MM.1S (cell line): Measurements from ENCODE around the gene FLYWCH1.
A peak's percentile ranks its signal among the peaks of the same experiment; 100 is the strongest.

ENCODE experiments used
- DNase-seq: peaks from one replicate; pipeline ENCODE4 v3.0.0-alpha.2; 2015
- H2AFZ ChIP-seq: fragments of 300-600 bp; sonication (generic); 2 replicates; pipeline ENCODE4 v1.6.0; 2016; ENCODE audit warnings: antibody characterized with exemption, low read length
- H3F3A ChIP-seq: fragments of 300-600 bp; sonication (generic); 2 replicates; pipeline ENCODE4 v1.6.1; 2016; ENCODE audit warnings: mild to moderate bottlenecking, antibody characterized with exemption, low read length, moderate library complexity, mixed read lengths; ENCODE audit not compliant: insufficient read depth
- H3K27ac ChIP-seq: fragments of 300-600 bp; sonication (generic); 2 replicates; pipeline ENCODE4 v1.5.1; 2016; ENCODE audit warnings: mild to moderate bottlenecking, low read length
- H3K27me3 ChIP-seq: fragments of 300-600 bp; sonication (generic); replicated peaks from 2 replicates; pipeline ENCODE4 v1.6.0; 2016; ENCODE audit warnings: low read length; ENCODE audit not compliant: insufficient read depth
- H3K36me3 ChIP-seq: fragments of 300-600 bp; sonication (generic); replicated peaks from 2 replicates; pipeline ENCODE4 v1.6.1; 2016; ENCODE audit warnings: mild to moderate bottlenecking, low read length, mixed read lengths; ENCODE audit not compliant: insufficient read depth
- H3K4me1 ChIP-seq: fragments of 300-600 bp; sonication (generic); 2 replicates; pipeline ENCODE4 v1.6.1; 2016; ENCODE audit warnings: low read length, mixed read lengths
- H3K4me2 ChIP-seq: fragments of 300-600 bp; sonication (generic); 2 replicates; pipeline ENCODE4 v1.6.0; 2016; ENCODE audit warnings: low read depth, low read length
- H3K4me3 ChIP-seq: fragments of 300-600 bp; sonication (generic); 2 replicates; pipeline ENCODE4 v1.5.1; 2016; ENCODE audit warnings: low read length, mixed read lengths
- H3K79me2 ChIP-seq: fragments of 300-600 bp; sonication (generic); 2 replicates; pipeline ENCODE4 v1.6.1; 2016; ENCODE audit warnings: mixed run types, low read length, mixed read lengths
- H3K9ac ChIP-seq: fragments of 300-600 bp; sonication (generic); 2 replicates; pipeline ENCODE4 v1.6.1; 2016; ENCODE audit warnings: low read length, mixed read lengths
- H3K9me2 ChIP-seq: fragments of 300-600 bp; sonication (generic); replicated peaks from 2 replicates; pipeline ENCODE4 v1.6.1; 2016; ENCODE audit warnings: mild to moderate bottlenecking, low read length, mixed read lengths; ENCODE audit not compliant: insufficient read depth
- H3K9me3 ChIP-seq: fragments of 300-600 bp; sonication (generic); replicated peaks from 2 replicates; pipeline ENCODE4 v1.6.1; 2016; ENCODE audit warnings: mild to moderate bottlenecking, low read length, mixed read lengths; ENCODE audit not compliant: insufficient read depth
- H4K20me1 ChIP-seq: fragments of 300-600 bp; sonication (generic); 2 replicates; pipeline ENCODE4 v1.6.1; 2016; ENCODE audit warnings: mild to moderate bottlenecking, low read length, moderate library complexity, mixed read lengths; ENCODE audit not compliant: insufficient read depth
- CTCF ChIP-seq: fragments of 300-600 bp; sonication (generic); IDR thresholded peaks from 2 replicates; pipeline ENCODE4 v1.5.1; 2016; ENCODE audit warnings: antibody characterized with exemption, low read length, mixed read lengths
- EZH2 ChIP-seq: fragments of 300-600 bp; sonication (generic); optimal IDR thresholded peaks from 2 replicates; pipeline ENCODE3; 2017; ENCODE audit warnings: low read depth, mild to moderate bottlenecking, antibody characterized with exemption, low read length, mixed read lengths
- EZH2phosphoT487 ChIP-seq: fragments of 300-600 bp; sonication (generic); IDR thresholded peaks from 2 replicates; pipeline ENCODE4 v1.6.1; 2018; ENCODE audit warnings: antibody characterized with exemption, low read length

Gene FLYWCH1

GRCh38 chr16:2963723-2964474 is 52.2 kb downstream of the FLYWCH1 start, which contains the start of gene KREMEN2:
Gene KREMEN2, plus strand, starts transcription at chr16:2964275. Its CDS starts 246 bp downstream, at chr16:2964521.
- Histone ChIP-seq H3F3A (peaks cover 6% of the 10 kb centered on the region; the same call in 1 of the 2 replicates), H4K20me1 (no peaks in the 10 kb centered on the region), H3K79me2 (no peaks in the 10 kb centered on the region), H3K4me3 (peak within 1 kb of the TSS; percentile 50), H3K27me3 (peaks cover 39% of the 10 kb centered on the region), H3K4me1 (peaks cover 19% of the 10 kb centered on the region), H3K9me3 (no peaks in the 10 kb centered on the region), H3K4me2 (peak within 1 kb of the TSS; percentile 97), H2AFZ (peak within 1 kb of the TSS; percentile 63; the same call in 1 of the 2 replicates), H3K27ac (no peak within 1 kb of the TSS), H3K9ac (no peak within 1 kb of the TSS), H3K9me2 (no peaks in the 10 kb centered on the region), H3K36me3 (no peaks in the 10 kb centered on the region)
- DNase-seq, result no peak
- TF ChIP-seq EZH2, result peak; percentile 83
- TF ChIP-seq CTCF, result no peak

GRCh38 chr16:2964475-2965336 is 53.0 kb downstream of the FLYWCH1 start:
- peaks cover 3% of the 10 kb centered on the region for H3K79me2 ChIP-seq
- peaks cover 32% of the 10 kb centered on the region for H3K27me3 ChIP-seq
- peak overlapping the region; percentile 63; the same call in 1 of the 2 replicates for H2AFZ ChIP-seq
- peak overlapping the region; percentile 97 for H3K4me2 ChIP-seq
- H3F3A ChIP-seq, result peaks cover 7% of the 10 kb centered on the region; the same call in 1 of the 2 replicates
- peak overlapping the region; percentile 50 for H3K4me3 ChIP-seq
- TF ChIP-seq EZH2phosphoT487, result no peak
- TF ChIP-seq EZH2, result no peak
- no peak for TF ChIP-seq CTCF
- H4K20me1 ChIP-seq, result no peaks in the 10 kb centered on the region
- peaks cover 13% of the 10 kb centered on the region for H3K4me1 ChIP-seq
- no peaks in the 10 kb centered on the region for H3K9me2 ChIP-seq
- DNase-seq, result peak; percentile 72
- no peaks in the 10 kb centered on the region for H3K9me3 ChIP-seq
- no peak overlapping the region for H3K27ac ChIP-seq
- H3K9ac ChIP-seq, result no peak overlapping the region
- no peaks in the 10 kb centered on the region for H3K36me3 ChIP-seq

- Histone ChIP-seq H4K20me1 (no peaks in the 10 kb centered on the region), H3K4me2 (peak overlapping the region; percentile 97; the same call in 1 of the 2 replicates), H3K9ac (no peak overlapping the region), H3K36me3 (no peaks in the 10 kb centered on the region), H3K9me3 (no peaks in the 10 kb centered on the region), H3F3A (peaks cover 10% of the 10 kb centered on the region; the same call in 1 of the 2 replicates), H2AFZ (no peak overlapping the region), H3K27me3 (peaks cover 32% of the 10 kb centered on the region), H3K9me2 (no peaks in the 10 kb centered on the region), H3K4me3 (no peak overlapping the region), H3K79me2 (peaks cover 19% of the 10 kb centered on the region), H3K4me1 (peaks cover 13% of the 10 kb centered on the region), H3K27ac (no peak overlapping the region)
- TF ChIP-seq EZH2phosphoT487 (no peak), CTCF (no peak), EZH2 (no peak)
- no peak for DNase-seq
Observed at GRCh38 chr16:2966043-2966807, 54.5 kb downstream of the FLYWCH1 start.
